HG03066 (cell line): Measurements from ENCODE around the gene PIP4K2C.

Source experiments
- ATAC-seq: cut with Tn5 transposase; IDR thresholded peaks from one replicate; pipeline ENCODE4 v1.9.1; 2021; ENCODE audit warnings: low read depth; ENCODE audit not compliant: unreplicated experiment

Gene PIP4K2C

GRCh38 chr12:57590864-57591781 lies at the start of gene PIP4K2C:
PIP4K2C (plus strand) TSS chr12:57591192; CDS start chr12:57591290, 98 bp downstream.
- peak; percentile 95 for ATAC-seq

GRCh38 chr12:57541717-57542116 lies 49.3 kb upstream of the PIP4K2C start:
- no peak for ATAC-seq

DNA sequence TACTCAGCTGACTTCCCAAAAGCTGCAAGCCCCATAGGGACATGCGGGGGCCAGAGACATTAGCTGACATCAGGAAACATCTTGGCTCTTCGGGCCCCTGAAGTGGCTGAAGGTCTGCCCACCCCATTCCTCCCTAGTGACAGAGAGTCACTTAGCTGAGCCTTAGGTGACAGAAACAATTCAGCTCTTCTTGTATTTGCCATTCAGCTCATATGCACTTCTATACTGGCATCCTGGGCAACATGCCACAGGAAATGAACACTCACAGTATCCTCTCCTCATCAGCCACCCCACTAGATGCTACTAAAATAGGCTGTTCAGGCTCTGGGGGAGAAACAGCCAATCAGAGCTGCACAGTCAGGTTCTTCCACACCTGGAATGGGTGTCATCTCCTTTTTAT lies 47.4 kb upstream of the PIP4K2C start:
- ATAC-seq = no peak

- no peak for ATAC-seq
Observed at GRCh38 chr12:57545809-57546437, 45.1 kb upstream of the PIP4K2C start.

DNA sequence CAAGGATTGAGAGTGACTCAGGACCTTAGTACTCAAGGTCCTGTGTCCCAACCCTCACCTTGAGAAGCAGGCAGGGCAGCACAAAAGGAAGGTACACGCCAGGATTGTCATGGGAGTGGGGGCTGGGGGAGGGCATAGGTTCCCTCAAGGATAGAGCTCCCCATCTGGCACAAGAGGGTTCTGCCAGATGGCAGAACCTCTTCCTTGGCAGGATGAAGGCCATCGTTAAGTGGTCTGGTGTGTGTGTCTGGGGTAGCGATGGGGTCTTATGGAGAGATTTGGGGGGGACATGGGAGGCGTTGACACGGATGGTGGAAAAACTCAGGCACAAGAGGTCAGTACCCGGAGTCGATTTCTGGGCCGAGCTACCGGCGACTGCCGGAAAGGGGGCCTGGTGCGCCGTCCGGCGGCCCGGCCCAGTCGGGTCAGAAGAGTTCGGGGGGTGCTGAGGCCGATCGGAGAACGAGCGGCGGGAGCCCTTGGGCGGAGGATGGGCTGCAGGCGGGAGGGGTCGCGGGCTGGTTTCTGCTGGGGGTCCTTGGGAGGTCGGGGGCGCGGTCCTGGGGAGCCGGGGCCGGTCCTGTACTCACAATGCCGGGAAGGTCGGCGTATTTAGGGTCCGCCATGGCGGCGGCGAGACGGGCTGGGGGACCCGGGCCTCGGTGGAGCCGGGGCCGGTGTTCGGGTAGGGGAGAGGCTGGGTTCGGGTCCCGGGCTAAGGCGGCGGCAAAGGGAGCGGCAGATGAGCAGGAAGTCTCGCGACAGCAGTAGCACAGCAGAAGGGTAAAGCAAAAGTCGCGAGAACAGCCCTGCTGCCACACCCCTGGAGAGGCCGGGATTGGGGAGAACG lies 44.3 kb upstream of the PIP4K2C start, which contains the start of gene DCTN2:
TSS of gene DCTN2 (minus strand) at position 755 of the 850 bp plus-strand sequence. CDS start at position 626, 129 bp downstream.
- peak; percentile 99 for ATAC-seq

DNA sequence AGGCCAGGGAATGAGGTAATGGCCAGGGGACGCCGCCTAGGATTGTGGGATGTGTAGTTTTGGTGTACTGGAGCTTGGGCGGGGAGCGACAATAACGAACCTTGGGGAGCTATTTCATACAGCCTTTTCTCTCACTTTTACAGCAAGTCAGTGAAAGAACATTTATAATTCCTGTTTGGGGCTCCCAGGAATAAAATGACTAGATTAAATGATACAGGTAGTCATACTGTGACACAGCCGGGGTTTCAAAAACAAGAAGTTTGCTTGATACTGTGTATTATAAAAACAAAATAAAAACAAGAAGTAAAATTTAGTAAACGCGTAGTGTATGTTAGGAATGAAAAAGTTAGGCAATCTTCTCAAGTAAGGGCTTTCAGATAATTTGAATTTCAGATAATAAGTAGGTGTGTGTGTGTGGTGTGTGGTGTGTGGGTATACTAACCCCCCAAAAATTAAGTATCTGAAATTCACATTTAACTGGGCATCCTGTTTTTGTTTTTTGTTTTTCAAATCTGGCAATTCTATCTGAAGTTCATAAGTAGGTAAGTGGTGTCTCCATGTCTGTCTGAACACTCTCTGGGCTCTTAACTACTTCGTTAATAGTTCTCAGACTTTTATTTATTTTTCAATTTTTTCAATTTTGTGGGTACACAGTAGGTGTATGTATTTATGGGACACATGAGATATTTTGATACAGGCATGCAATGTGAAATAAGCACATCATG lies 43.5 kb upstream of the PIP4K2C start:
- no peak for ATAC-seq

DNA sequence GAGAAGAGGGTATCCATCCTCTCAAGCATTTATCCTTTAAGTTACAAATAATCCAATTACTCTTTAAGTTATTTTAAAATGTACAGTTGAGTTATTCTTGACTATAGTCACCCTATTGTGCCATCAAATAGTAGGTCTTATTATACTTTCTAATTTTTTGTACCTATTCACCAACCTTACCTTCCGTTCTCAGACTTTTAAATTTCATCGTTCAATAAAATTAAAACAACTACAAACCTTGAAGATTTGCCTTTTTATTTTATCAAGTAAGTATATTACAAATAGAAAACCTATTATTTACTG lies 43.0 kb upstream of the PIP4K2C start:
- ATAC-seq = no peak

DNA sequence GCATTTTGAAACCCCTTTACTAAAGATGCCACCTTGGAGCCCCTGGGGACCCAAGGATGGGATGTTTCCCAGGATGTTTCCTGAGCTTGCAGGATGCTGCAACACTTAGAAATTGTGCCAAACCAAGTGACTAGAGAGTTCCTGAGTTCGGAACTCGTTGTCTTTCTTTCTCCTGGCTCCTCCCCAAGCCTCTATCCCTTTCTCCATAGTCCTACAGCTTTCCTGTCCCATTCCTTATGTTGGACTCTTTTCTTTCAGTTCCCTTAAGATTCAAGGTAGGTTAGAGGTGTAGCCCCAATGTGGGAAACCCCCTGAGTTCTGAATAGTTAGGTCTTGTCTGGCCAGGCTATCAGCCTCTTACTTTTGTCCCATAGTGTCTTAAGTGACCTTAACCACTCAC lies 42.5 kb upstream of the PIP4K2C start:
- no peak for ATAC-seq

DNA sequence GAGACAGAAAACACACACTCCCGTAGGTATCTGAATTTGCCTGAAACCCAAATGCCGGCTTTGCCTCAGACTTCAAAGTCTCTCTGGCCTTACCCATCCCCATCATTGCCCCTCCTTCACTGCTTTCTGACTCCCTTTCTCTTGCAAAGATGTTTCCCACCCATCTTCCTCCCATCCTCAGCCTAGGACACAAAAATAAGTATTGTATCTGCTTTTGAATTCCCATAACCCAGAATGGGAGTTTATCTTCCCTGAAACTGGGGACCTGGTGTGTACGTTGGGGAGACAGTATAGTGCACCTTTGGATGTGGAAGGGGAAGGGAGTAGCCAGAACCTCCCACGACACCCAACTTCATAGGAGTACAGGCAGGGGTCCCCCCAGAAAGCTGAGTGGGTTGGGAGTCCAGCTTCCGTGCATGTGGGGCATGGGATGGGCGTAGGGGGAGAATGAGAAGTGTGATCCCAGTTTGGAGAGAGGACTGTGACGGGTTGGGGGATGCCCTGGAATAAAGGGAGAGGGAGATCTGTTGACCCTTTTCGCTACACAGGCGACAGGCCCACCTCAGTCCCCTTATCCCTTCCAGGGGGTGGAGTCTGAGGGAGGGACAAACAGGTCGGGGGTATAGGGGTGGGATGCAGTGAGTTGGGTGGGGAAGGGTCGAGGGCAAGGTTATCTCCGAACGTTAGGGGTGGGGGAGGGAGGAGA lies 41.6 kb upstream of the PIP4K2C start:
- ATAC-seq = no peak

GRCh38 chr12:57549909-57550640 lies 40.9 kb upstream of the PIP4K2C start, which contains the start of gene KIF5A:
KIF5A (plus strand) TSS chr12:57550044; CDS start chr12:57550272, 228 bp downstream.
- no peak for ATAC-seq

- no peak for ATAC-seq
Observed at GRCh38 chr12:57550641-57551549, 40.1 kb upstream of the PIP4K2C start.

- ATAC-seq = no peak
Observed at GRCh38 chr12:57551637-57552305, 39.2 kb upstream of the PIP4K2C start.

GRCh38 chr12:57552306-57552651 lies 38.7 kb upstream of the PIP4K2C start:
- ATAC-seq = no peak

DNA sequence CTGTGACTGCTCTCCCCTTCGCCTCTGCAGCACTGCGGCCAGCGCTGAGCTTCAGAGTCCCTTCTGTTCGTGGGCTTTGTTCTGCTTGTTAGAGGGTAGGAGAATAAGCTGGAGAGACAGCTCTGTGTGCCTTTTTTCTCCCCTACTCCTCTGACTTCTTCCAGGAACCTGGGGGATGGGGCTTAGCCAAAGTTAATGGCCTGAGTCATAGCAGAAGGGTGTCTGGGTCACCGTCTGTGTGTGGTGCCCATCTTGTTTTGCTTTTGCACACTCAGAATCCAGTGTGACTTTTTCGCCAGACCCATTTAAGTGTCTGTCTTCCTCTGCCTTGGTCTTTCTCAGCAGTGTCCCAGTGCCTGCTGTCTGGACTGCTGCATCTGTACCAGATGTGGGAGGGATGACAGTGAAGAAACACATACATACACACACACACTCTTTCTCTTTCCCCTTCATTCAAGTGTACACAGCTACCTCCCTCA lies 38.1 kb upstream of the PIP4K2C start:
- no peak for ATAC-seq

DNA sequence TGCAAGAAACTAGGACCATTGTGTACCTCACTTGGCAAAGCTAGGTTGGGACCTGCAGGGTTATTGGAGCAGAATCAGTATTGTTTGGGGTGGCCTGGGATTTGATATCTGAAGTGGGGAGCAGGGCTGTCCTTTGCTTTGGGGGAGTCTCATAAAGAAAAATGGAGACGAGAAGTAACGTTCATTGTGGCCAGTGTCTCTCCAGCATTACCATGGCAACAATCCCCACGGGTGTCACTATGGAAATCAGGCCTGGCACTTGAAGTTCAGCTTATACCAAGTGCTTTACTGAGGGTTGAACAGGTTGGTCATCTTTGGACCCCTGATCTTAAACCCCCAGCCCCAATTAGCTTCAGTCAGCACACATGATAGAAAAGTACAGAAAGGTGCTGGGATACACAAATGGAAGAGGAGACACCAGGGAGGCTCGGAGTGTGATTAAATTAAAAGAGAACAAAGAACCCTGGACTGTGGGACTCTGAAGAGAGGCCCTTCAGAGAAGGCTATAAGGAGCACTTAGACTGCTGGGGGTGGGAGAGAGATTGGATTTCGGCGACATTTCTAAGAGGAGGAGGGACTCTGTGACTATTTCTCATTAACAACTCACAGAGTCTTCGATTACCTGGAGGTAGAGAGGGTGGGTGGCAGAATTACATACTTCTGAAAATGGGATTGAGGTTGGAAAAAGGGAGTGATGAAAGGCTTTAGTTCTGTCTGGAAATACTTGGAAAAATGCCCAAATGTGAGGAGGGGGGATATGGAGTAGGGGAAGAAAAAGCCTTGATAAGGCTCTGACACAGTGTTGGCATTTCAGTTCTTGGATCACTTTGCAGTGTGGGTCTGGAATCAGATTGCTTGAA lies 37.4 kb upstream of the PIP4K2C start:
- ATAC-seq = no peak

DNA sequence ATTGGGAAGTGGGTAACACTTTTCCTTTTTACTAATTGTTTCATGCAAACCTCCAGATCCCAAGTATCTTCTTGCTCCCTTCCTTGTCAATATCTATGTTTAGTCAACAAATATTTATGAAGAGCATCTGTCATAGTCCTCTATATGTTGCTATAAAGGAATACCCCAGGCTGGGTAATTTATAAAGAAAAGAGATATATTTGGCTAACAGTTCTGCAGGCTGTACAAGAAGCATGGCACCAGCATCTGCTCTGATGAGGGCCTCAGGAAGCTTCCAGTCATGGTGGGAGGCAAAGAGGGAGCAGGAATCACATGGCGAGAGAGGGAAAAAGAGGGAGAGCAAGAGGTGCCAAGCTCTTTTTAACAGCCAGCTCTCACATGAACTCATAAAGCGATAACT lies 36.5 kb upstream of the PIP4K2C start:
- no peak for ATAC-seq
